ENCODE measurements around the gene GPR52. TPM values are rescaled to one million over a fixed set of nuclear protein-coding genes. Genes with fewer than 3 reads are reported as not detected.

GPR52 gene
- total and polyA plus RNA-seq, 3 donors from 2014 or later: 4.8 to 7.5 TPM; not detected in 1

DNA sequence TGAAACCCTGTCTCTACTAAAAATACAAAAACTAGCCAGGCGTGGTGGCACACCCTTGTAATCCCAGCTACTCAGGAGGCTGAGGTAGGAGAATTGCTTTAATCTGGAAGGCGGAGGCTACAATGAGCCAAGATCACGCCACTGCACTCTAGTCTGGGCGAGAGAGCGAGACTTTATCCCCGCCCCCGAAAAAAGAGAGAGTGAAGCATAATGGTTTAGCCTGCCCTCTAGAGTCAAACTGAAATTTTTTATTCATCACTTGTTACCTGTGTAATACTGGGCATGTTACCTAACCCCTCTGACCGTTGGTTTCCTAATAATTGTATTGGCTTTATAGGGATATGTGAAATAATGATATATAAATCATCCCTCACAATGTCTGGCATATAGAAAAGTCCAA, 18.8 kb downstream of the GPR52 start:
- WGBS, 2 donors: 97 to 99% methylated on average over 8 of the region's 8 CpGs
- TF ChIP-seq, protein P1, sequence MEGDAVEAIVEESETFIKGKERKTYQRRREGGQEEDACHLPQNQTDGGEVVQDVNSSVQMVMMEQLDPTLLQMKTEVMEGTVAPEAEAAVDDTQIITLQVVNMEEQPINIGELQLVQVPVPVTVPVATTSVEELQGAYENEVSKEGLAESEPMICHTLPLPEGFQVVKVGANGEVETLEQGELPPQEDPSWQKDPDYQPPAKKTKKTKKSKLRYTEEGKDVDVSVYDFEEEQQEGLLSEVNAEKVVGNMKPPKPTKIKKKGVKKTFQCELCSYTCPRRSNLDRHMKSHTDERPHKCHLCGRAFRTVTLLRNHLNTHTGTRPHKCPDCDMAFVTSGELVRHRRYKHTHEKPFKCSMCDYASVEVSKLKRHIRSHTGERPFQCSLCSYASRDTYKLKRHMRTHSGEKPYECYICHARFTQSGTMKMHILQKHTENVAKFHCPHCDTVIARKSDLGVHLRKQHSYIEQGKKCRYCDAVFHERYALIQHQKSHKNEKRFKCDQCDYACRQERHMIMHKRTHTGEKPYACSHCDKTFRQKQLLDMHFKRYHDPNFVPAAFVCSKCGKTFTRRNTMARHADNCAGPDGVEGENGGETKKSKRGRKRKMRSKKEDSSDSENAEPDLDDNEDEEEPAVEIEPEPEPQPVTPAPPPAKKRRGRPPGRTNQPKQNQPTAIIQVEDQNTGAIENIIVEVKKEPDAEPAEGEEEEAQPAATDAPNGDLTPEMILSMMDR (IDR thresholded peaks at IDR 0.05): no peak
- TF ChIP-seq POLR2A (IDR thresholded peaks at IDR 0.05): no peak
- Histone ChIP-seq H3K36me3 (ENCODE audit: low read depth, missing control alignments) (no peaks in the 10 kb centered on the region), H3K27me3 (no peaks in the 10 kb centered on the region), H3K27ac (no peak overlapping the region), H3K4me1 (no peaks in the 10 kb centered on the region), H3K4me3 (no peak overlapping the region), H3K9me3 (no peaks in the 10 kb centered on the region)
- intact Hi-C loops (cut with DNase I; ENCODE audit: low total_unique reads): no loop called here
- no peak for DNase-seq

DNA sequence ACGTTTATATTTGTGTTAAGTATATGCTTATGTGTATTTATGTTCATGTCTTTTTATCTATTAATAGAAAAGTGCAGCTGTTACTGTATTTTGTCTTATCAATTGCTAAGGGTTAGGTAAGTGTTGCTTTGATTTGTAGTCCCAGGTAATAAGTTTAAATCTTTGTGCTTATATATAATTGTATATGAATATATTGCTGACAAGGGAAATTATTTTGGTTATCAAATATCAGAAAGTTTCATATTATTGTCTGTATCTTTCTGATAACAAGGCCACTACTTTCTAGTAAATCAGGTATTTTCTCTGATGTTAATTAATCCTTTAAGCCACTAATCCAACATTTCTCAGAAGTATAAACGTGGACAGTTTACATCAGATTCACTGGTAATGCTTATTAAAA, 21.3 kb downstream of the GPR52 start:
- H3K27me3 ChIP-seq: no peaks in the 10 kb centered on the region
- no peak for TF ChIP-seq POLR2A (IDR thresholded peaks at IDR 0.05)
- TF ChIP-seq, protein P1 (IDR thresholded peaks at IDR 0.05): no peak
- 72 to 81% methylated on average over 2 of the region's 2 CpGs for WGBS, 2 donors
- DNase-seq: no peak
- intact Hi-C loops (cut with DNase I; ENCODE audit: low total_unique reads): no loop called here
- no peak overlapping the region for H3K4me3 ChIP-seq
- no peak overlapping the region for H3K27ac ChIP-seq
- H3K4me1 ChIP-seq: no peaks in the 10 kb centered on the region
- no peaks in the 10 kb centered on the region for H3K36me3 ChIP-seq (ENCODE audit: low read depth, missing control alignments)
- no peaks in the 10 kb centered on the region for H3K9me3 ChIP-seq

DNA sequence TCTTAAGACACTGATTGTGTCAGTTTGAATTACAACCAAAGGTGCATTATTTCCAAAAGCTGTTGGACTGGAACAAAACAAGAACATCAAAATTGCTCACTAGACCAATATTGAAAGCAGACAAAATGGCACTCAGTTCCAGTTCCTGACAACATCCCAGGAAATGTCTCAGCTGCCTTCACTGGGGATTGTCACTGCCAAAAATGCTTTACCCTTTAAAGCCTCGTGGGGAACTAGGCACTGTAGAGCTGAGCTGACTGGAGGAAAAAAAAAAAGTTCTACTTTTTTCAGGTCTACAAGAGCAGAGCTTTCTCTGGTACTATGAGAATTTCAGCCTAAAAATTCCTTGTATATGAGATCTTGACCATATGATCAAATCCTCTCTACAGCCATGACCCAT, 21.9 kb downstream of the GPR52 start:
- Histone ChIP-seq H3K9me3 (no peaks in the 10 kb centered on the region), H3K36me3 (ENCODE audit: low read depth, missing control alignments) (no peaks in the 10 kb centered on the region), H3K4me1 (no peaks in the 10 kb centered on the region), H3K27me3 (no peaks in the 10 kb centered on the region), H3K27ac (no peak overlapping the region), H3K4me3 (no peak overlapping the region)
- TF ChIP-seq POLR2A (IDR thresholded peaks at IDR 0.05): no peak
- TF ChIP-seq, protein P1 (IDR thresholded peaks at IDR 0.05): no peak
- DNase-seq: no peak
- intact Hi-C loops (cut with DNase I; ENCODE audit: low total_unique reads): no loop called here
- 38 to 47% methylated on average over 1 of the region's 1 CpG for WGBS, 2 donors

DNA sequence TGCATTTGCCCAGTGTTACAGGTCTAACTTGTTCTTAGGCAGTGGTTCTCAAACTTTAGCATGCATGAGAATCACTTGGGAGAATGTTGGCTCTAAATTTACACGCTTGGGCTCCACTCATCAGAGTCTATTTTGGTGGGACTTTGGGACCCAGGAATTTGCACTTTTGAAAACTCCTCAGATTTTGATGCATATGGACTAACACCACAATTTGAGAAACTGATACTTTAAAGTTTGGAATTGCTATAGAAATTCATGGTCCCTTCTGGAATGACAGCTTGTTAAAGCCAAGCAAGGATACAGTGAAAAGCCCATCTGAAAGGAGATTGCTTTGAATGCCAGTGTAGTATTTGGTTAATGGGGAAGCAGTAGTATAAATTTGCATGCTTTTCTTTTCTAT, 31.5 kb downstream of the GPR52 start:
- Histone ChIP-seq H3K4me3 (no peak overlapping the region), H3K36me3 (ENCODE audit: low read depth, missing control alignments) (no peaks in the 10 kb centered on the region), H3K27ac (no peak overlapping the region), H3K9me3 (no peaks in the 10 kb centered on the region), H3K4me1 (no peaks in the 10 kb centered on the region), H3K27me3 (no peaks in the 10 kb centered on the region)
- intact Hi-C loops (cut with DNase I; ENCODE audit: low total_unique reads): no loop called here
- WGBS, 2 donors: 91 to 95% methylated on average over 1 of the region's 1 CpG
- TF ChIP-seq, protein P1 (IDR thresholded peaks at IDR 0.05): no peak
- TF ChIP-seq POLR2A (IDR thresholded peaks at IDR 0.05): no peak
- no peak for DNase-seq

DNA sequence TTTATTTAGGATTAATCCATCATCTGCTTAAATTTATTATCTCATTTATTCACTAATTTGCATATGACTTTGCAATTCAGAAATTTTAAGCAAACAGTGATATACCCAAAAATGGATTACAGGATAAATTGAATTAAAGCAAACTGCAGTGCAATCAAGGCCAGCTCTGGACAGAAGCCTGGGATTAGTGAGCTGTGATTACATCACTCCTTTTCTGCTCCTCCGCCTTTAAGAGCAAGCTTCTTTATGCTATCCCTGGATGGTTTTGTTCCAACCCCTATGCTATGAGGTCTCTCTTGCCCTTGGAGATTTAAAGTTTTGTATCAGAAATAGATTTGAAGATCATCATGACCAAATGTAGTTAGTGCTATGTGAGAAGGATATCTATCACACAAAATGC, 32.6 kb downstream of the GPR52 start:
- no peaks in the 10 kb centered on the region for H3K9me3 ChIP-seq
- TF ChIP-seq POLR2A (IDR thresholded peaks at IDR 0.05): no peak
- TF ChIP-seq, protein P1 (IDR thresholded peaks at IDR 0.05): no peak
- H3K27ac ChIP-seq: no peak overlapping the region
- no peak for DNase-seq
- intact Hi-C loops (cut with DNase I; ENCODE audit: low total_unique reads): no loop called here
- no peaks in the 10 kb centered on the region for H3K27me3 ChIP-seq
- 85 to 97% methylated on average over 1 of the region's 1 CpG for WGBS, 2 donors
- no peaks in the 10 kb centered on the region for H3K4me1 ChIP-seq
- no peaks in the 10 kb centered on the region for H3K36me3 ChIP-seq (ENCODE audit: low read depth, missing control alignments)
- H3K4me3 ChIP-seq: no peak overlapping the region

Measured in testis (tissue), 3 donors.